ENCODE results near the gene GPR132.
A peak's percentile ranks its signal among the peaks of the same experiment; 100 is the strongest.
"Not testable (repeated sequence)": the region's sequence is repeated elsewhere in the genome, so short reads cannot be mapped to it uniquely, and the experiment has no call there.

Gene GPR132

GRCh38 chr14:105034315-105035039, 30.8 kb downstream of the GPR132 start:
- no peak for DNase-seq

GRCh38 chr14:105033412-105033900, 31.8 kb downstream of the GPR132 start:
- DNase-seq = peak in 1 of 2 donors; percentile 34

GRCh38 chr14:105032451-105032901, 32.8 kb downstream of the GPR132 start:
- not testable (repeated sequence) for DNase-seq

- no peak for DNase-seq
These were observed 34.3 kb downstream of the GPR132 start for GRCh38 chr14:105030836-105031396.

- DNase-seq = no peak
These were observed 35.0 kb downstream of the GPR132 start for GRCh38 chr14:105030194-105030593.

- DNase-seq = no peak
These were observed 35.8 kb downstream of the GPR132 start for GRCh38 chr14:105029402-105029801.

- no peak for DNase-seq
These were observed 36.8 kb downstream of the GPR132 start for GRCh38 chr14:105028251-105028927.

- not testable (repeated sequence) for DNase-seq
These were observed 37.5 kb downstream of the GPR132 start for GRCh38 chr14:105027718-105028117.

GRCh38 chr14:105026802-105027563, 38.2 kb downstream of the GPR132 start:
- DNase-seq = no peak

- peak in 1 of 2 donors; percentile 96 for DNase-seq
These were observed 39.0 kb downstream of the GPR132 start for GRCh38 chr14:105026033-105026785.

GRCh38 chr14:105025429-105025828, 39.8 kb downstream of the GPR132 start:
- DNase-seq = no peak

GRCh38 chr14:105023791-105024480, 41.3 kb downstream of the GPR132 start:
- no peak for DNase-seq

GRCh38 chr14:105023144-105023543, 42.1 kb downstream of the GPR132 start:
- no peak for DNase-seq

- no peak for DNase-seq
These were observed 43.0 kb downstream of the GPR132 start for GRCh38 chr14:105022276-105022670.

- no peak for DNase-seq
These were observed 43.5 kb downstream of the GPR132 start for GRCh38 chr14:105021656-105022275.

- DNase-seq = peak; percentile 91 to 96
These were observed 44.2 kb downstream of the GPR132 start, which contains the start of gene CDCA4 for GRCh38 chr14:105020815-105021655. CDCA4 (minus strand) TSS chr14:105021083; CDS start chr14:105011929, 9,154 bp downstream.

GRCh38 chr14:105019861-105020814, 45.1 kb downstream of the GPR132 start:
- DNase-seq = peak; percentile 34 to 49

GRCh38 chr14:105018414-105018813, 46.8 kb downstream of the GPR132 start:
- DNase-seq = no peak

GRCh38 chr14:105015905-105016304, 49.3 kb downstream of the GPR132 start:
- DNase-seq = no peak
